ENCODE results near the gene SLC8A1. TPM values are rescaled to one million over a fixed set of nuclear protein-coding genes. Genes with fewer than 3 reads are reported as not detected.

SLC8A1 gene
- polyA plus RNA-seq, 3 donors: 16.9 to 18.2 (median 18.0) TPM

GRCh38 chr2:40047406-40047805 lies 404.5 kb downstream of the SLC8A1 start:
- H2AFZ ChIP-seq (ENCODE audit: insufficient read depth, low read depth, low read length, poor library complexity, severe bottlenecking): no peak overlapping the region
- H3K4me1 Mint-ChIP-seq: peaks cover 19% of the 10 kb centered on the region
- H3K4me1 ChIP-seq (ENCODE audit: control insufficient read depth in 1 of 2, insufficient read depth in 2 of 2, low read length in 2 of 2): peaks cover 11 to 16% of the 10 kb centered on the region in 2 donors
- no peaks in the 10 kb centered on the region for H3K79me2 ChIP-seq (ENCODE audit: insufficient read depth, low read length)
- no peak overlapping the region for H3K4me2 ChIP-seq (replicated peaks; ENCODE audit: extremely low read depth, low read length, poor library complexity, severe bottlenecking)
- no peak overlapping the region for H3K27ac Mint-ChIP-seq
- no peaks in the 10 kb centered on the region for H3K36me3 ChIP-seq (replicated peaks in 1 of 2; ENCODE audit: control insufficient read depth in 1 of 2, insufficient read depth in 2 of 2, low read length in 2 of 2)
- H4K20me1 ChIP-seq (ENCODE audit: insufficient read depth, low read length): no peaks in the 10 kb centered on the region
- no peaks in the 10 kb centered on the region for H3K36me3 Mint-ChIP-seq
- H3K9me3 Mint-ChIP-seq: peaks cover 0 to 2% (median 0%) of the 10 kb centered on the region in 7 donors
- H3K27me3 Mint-ChIP-seq (ENCODE audit: low read depth in 3 of 3): peaks cover 0 to 8% (median 0%) of the 10 kb centered on the region in 3 donors
- WGBS (ENCODE audit: insufficient coverage): no CpG with 5 or more reads among the region's 3 CpGs
- H3K4me3 ChIP-seq (replicated peaks in 1 of 3; ENCODE audit: low read depth in 2 of 3, low read length in 3 of 3): no peak overlapping the region
- H3K9me3 ChIP-seq (replicated peaks in 1 of 2; ENCODE audit: control insufficient read depth in 1 of 2, insufficient read depth in 1 of 2, low read length in 2 of 2): no peaks in the 10 kb centered on the region
- no peak overlapping the region for H3K4me3 Mint-ChIP-seq
- TF ChIP-seq, protein P1, sequence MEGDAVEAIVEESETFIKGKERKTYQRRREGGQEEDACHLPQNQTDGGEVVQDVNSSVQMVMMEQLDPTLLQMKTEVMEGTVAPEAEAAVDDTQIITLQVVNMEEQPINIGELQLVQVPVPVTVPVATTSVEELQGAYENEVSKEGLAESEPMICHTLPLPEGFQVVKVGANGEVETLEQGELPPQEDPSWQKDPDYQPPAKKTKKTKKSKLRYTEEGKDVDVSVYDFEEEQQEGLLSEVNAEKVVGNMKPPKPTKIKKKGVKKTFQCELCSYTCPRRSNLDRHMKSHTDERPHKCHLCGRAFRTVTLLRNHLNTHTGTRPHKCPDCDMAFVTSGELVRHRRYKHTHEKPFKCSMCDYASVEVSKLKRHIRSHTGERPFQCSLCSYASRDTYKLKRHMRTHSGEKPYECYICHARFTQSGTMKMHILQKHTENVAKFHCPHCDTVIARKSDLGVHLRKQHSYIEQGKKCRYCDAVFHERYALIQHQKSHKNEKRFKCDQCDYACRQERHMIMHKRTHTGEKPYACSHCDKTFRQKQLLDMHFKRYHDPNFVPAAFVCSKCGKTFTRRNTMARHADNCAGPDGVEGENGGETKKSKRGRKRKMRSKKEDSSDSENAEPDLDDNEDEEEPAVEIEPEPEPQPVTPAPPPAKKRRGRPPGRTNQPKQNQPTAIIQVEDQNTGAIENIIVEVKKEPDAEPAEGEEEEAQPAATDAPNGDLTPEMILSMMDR (IDR thresholded peaks at IDR 0.05): no peak
- no peak overlapping the region for H3K9ac ChIP-seq (ENCODE audit: insufficient read depth, low read length, poor library complexity, severe bottlenecking)
- DNase-seq: no peak
- H3K27ac ChIP-seq (ENCODE audit: low read depth in 1 of 2, low read length in 2 of 2): no peak overlapping the region
- intact Hi-C loops (cut with micrococcal nuclease): no loop called here
- no peaks in the 10 kb centered on the region for H3K27me3 ChIP-seq (ENCODE audit: control insufficient read depth in 2 of 2, insufficient read depth in 2 of 2, low read length in 2 of 2)

Data from CD14-positive monocyte (primary cell).